Activated CD8-positive, alpha-beta memory T cell treated with anti-CD3 and anti-CD28 coated beads, Interleukin-2, amount 50 U/mL, for 1 hour (primary cell): Measurements from ENCODE around the gene TPR.

Experiments used
- DNase-seq: peaks from one replicate; pipeline ENCODE4 v3.0.0-alpha.2; 2020; ENCODE audit errors: extremely low read depth

Gene TPR

DNA sequence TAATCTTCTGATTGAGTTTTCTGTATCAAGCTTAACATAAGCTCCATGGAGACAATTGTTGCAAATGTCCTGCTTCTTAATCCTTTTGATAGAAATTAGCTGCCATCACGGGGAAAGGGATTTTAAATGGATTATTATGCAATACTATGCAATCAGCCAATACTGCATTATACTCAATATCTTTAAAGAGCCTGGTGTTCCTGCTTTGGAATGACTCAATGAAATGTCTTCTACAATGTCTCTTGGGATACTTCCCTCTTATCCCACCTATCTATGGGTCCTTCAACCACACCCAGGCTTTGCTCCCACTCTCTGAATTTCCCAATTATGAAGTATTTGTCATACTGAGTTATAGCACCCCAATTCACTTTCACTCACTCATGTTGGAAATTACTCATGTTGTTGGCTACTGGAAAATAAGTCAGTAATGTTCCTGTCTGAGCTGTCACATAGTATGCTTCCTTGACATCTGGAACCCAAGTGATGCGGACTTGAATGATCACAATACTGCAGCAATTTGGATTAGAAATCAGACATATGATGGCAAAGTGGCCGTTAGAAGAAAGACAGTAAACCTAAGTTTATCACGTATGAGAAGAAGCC, 85.0 kb downstream of the TPR start:
- DNase-seq, result no peak

DNA sequence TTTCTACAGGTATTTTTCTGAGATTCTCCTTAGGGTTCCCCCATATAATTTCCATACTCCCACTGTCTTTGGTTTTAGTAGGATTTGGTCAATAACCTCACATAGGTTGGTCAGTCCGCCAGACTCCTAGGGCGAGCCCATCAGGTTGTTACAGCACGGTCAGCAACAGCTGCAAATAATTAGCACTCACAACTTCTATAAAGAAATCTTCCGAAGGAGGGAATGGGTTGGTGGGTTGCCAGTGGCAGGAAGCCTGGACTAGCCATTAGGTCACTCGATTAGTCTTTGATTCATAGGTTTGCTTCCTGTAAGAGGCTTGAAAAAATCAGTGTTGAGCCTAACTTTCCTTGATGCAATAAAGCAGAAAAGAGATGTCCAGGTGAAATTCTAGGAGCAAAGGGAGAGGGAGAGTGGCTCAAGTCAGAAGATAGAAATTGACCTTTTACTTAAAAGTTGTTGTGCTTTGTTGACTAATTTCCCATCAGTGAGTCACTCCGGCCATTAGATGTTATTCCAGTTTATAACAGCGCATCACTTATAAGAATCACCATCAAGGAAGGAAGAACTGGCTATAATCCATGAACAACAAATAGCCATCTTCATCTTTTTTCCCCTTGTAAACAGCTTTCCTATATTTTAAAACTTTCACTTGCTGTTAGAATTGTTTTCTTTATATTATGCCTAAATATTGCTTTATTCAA, 88.3 kb downstream of the TPR start:
- DNase-seq, result no peak

DNA sequence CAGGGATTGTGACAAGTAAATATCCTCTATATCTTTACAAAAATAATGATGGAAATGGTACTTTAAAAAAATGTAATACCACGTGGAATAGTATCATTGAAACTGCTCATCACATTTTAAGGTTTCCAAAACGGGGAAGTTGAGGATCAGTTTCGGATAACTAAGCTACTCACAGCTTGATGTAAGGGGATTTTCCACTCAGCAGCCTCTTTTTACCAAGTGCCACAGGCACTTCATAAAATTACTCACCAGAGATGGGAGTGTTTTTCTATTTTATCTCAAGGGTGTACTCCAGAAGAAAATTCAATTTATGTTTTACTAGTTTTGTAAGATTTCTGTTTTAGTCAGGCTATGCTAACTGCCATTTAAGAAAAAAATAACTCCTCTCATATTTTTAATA, 91.7 kb downstream of the TPR start:
- DNase-seq, result no peak

DNA sequence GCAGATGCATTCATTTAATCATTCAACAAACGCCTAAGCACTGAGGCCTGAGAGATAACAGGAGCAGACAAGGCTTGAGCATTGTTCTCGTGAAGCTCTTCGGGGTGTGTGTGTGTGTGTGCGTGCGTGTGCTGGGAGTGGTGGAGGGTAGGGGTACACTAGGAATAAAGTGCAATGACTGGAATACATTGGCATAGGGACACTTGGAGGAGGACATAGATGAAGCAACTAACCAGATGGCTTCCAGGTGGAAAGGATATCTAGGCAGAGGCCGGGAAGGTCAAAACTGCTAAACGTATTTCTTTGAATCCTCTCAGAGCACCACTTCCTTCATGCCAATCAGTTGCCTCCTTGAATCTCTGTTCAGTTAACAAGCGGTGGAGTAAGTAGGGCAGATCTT, 92.6 kb downstream of the TPR start:
- DNase-seq, result no peak

DNA sequence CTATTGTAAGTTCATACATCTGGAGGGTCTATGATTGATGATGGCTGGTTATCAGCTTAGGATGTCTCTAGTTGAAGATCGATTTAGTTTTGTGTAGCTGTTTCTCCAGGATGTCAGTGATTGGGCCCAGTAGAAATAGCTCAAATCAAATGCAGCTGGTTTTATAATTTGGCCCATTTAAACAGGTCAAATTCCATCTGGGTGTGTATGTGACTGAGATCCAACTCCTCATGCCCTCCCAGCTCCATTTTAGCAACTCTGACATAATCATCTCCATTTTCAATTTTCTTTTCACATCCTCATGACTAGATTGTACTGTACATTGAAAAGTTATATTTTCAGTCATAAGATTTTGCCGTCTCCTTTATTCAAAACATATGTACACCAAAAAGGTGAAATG, 99.2 kb downstream of the TPR start:
- DNase-seq, result no peak

DNA sequence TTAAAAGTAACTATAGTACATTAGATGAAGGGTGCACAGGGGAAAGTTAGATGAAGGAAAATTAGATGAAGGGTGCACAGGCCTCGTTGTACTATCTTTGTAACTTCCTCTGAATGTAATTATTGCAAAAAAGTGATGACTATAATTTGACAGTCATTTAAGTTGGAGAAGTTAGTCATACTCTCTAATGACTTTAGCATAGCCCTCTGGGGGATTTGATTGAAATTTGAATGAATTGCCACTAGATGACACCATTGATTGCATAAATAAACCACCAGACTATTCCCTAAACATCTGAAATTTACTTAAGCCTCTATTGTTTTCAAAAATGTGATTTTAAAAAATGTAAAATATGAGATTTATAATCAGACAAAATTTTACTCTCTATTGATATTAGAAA, 102.6 kb downstream of the TPR start:
- DNase-seq, result no peak

DNA sequence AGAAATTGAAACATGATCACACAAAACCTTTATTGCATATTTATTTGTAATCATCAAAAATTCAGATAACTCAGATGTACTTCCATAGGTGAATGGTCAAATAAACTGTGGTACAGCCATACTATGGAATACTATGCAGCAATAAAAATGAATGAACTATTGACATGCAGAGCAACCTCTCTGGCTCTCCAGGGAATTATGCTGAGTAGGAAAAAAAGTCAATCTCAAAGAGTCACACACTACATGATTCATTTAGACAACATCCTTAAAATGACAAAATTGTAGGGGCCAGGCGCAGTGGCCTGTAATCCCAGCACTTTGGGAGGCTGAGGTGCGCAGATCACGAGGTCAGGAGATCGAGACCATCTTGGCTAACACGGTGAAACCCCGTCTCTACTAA, 104.0 kb downstream of the TPR start:
- no peak for DNase-seq
